NCI-H345 treated with DMSO at 0.1 percent for 48 hours (cell line): ENCODE results near the gene HTRA1.

ENCODE experiments used
- DNase-seq: peaks from one replicate; lab custom pipeline; 2025; ENCODE audit not compliant: unreplicated experiment; lab: John Stamatoyannopoulos, UW

Gene HTRA1

DNA sequence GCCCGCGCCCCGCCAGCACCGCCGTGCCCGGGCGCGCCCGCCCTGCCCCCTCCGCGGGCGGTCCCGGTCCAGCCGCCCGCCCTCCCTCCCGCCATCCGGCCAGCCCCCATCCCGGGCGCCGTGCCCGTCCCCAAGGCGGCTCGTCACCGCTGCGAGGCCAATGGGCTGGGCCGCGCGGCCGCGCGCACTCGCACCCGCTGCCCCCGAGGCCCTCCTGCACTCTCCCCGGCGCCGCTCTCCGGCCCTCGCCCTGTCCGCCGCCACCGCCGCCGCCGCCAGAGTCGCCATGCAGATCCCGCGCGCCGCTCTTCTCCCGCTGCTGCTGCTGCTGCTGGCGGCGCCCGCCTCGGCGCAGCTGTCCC lies at the start of gene HTRA1:
HTRA1 (plus strand) TSS at position 187 of the 362 bp plus-strand sequence; CDS start at position 287, 100 bp downstream.
- DNase-seq: no peak

DNA sequence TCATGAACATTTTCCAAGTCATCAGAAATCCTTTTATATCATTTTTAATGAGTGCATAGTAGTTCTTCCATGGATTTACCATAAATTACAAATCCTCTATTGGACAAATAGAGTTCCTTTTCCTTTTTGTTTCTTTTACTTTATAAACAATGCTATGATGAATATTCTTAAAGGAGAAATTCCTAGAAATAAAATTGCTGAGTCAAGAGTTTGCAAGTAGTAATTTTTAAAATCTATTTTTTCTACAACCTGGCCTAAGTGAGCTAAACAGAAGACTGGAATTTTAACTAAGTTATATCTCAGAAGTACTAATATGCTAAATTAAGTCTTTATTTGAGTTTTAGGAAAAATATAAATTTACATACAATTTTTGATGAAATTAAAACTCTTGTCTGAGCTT lies 48.0 kb upstream of the HTRA1 start:
- no peak for DNase-seq

DNA sequence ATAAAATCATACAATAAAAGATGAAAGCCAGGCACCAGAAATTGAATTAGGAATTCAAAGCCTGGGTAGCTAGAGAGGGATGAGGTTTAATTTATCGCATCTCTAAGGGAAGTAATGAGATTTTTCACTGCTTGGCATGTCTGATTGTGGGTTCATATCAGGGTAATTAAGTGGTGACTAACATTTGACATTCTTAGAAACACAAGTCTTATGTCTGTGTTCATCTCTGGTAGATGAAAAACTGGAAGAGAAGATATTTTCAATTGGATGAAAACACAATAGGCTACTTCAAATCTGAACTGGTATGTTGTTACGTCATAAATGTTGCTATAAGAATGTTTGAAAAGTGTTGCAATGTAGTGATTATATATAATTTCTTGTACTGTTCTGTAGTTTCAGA lies 43.7 kb upstream of the HTRA1 start:
- no peak for DNase-seq

DNA sequence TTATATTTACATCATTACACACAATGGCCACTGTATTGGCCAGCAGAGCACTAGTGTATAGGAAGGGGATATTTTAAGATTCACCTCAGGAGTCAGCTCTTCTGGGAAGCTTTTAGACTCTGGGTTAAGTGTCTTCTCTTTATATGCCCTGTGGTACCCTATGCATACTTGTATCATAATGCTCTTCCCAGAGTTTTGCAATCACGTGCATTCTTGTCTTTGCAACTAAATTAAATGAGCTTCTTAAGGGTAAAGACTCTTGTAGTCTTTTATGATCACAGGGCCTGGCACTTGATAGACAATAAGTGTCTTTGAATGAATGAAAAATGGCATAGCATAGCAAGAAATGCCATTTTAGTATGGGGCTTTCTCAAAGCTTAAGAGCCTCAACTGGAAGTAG lies 42.3 kb upstream of the HTRA1 start:
- DNase-seq: no peak

DNA sequence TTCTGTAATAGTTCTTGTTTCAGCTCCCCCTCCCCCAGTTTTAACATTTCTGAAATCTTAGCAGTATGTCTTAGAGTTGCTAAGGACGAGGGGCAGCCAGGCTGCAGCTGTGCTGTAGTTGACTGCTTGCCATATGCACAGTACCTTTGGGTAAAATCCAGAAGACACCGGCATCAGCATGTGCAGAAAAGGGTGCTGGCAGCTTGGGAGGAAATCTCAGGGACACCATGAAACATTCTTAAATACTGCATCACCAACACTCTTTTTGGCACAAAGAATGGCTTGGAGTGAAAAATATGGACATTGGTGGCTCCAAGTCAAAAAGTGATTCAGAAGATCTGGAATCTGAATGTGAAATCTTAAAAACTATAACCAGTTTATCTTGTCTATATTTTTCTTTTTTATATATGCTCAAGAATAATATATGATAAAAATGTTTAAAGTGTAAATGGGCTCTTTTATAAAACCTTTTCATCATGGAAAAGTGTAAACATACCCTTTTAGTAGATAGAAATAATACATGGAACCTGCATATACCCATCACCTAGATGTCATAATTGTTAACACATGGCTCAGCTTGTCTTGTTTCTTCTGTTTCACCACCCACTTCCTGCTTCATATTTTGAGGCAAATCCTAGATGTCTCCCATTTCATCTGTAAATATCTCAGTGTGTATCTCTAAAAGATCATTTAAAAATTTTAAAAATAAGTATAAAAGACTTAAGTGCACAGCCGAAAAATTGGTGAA lies 41.3 kb upstream of the HTRA1 start:
- DNase-seq: no peak

DNA sequence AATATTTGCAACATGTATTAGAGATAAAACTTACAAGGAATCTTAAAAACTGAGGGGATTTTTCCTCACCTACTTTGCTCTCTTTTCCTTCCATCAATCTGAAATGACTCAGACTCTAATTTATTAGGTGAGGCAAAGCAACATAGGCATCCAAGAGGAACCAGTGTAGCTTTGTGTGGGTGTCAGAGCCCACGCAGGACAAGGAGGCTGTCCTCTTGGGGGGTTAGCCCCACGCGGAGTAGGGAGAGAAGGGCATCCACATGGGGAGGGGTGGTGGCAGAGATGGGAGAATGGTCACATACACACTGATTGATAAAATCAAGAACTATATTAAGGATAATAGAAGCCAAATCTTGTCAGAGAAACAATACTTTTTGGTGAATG lies 40.7 kb upstream of the HTRA1 start:
- no peak for DNase-seq

DNA sequence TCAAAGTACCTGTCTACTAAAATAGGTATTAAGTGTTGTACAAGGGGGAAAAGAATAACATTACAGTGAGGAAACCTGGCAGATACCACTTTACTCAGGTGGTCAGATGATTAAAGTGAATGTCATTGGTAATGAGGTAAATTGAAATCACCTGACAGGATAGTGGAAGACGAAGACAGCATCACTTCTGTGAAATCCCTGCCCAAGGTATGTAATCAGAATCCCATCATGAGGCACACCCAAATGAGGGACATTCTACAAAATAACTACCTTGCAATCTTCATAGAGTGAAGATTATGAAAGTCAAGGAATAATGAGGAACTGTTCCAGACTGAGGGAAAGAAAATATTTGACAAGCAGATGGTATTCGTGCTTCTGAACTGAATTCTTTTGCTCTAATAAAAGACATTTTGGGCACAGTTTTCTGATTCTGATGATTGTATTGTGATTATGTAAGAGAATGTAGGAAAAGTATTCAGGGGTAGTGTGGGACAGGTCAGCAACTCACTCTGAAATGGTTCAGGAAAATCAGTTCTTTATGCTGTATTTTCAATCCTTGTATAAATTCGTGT lies 40.2 kb upstream of the HTRA1 start:
- DNase-seq: no peak

DNA sequence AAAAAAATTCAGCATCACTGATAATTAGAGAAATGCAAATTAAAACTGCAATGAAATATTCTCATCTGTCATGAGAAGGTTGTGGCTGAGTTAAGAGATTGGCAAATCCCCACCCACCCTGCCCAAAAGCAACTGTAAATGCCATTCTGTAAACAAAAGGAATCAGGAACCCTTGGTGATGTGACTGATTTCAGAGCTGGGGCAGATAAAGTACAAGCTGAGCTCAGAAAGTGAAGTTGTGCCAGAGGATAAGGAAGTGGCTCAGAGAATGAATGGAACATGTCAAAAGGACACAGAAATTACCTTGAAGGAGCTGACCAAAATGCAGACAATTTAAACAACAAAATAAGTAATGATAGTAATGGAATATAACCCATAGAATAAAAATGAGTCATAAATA lies 39.6 kb upstream of the HTRA1 start:
- DNase-seq: no peak

DNA sequence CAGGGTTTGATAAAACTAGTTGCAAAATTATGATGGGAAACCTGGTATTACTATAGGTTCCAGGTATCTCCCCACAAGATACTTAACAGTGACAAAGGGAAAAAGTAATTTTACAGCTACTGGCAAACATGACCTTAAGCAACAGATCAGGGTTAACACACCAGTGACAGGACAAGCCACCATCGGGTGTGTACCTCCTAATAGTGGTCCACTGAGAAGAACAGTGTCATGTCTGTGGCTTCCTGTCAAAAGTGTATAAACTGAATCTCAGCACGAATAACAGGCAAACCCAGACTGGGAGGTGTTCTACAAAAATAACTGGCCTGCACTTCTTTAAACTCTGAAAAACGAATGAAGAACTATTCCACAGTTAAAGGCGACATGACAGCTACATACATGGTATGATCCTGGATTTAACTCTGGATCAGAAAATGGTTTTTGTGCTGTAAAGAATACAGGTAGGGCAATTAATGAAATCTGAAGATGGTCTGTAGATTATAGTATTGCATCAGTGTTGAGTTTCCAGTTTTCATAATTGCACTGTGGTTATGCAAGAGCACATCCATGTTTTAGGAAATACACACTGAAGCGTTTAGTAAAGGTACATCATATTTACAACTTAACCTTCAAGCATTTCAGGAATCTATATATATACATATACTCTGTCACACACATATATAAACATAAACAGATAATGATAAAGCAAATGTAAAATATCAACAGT lies 38.9 kb upstream of the HTRA1 start:
- DNase-seq: no peak

DNA sequence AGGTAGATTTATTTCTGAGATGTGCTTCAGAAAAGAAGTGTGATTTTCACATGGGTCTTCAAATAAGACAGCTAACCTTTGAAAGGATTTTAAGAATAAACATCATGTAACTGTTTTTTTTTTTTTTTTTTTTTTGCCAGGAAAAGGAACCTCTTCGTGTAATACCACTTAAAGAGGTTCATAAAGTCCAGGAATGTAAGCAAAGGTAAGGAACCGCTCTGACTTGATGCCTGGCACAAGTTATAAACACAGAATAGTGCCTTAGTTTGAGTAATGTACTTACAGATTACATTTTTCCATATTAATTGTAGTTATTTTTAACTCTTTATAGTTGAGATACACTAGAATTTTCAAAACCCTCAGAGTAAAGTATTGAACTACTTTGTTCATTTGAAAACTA lies 37.3 kb upstream of the HTRA1 start:
- no peak for DNase-seq

DNA sequence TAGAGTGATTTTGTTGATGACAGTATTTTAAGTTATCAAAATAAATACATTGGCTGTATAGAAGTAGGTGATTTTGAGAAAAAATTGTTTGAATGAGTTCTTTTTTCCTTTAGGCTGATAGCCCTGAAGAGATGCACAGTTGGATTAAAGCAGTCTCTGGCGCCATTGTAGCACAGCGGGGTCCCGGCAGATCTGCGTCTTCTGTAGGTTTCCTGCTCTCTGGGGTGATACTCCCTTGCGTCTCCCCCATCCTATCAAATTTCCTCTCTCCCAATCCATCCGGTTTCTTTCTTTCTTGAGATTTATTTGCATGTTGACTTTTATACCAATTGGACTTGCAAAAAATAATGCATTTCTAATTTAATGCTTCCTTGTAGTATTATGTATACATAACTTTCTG lies 34.5 kb upstream of the HTRA1 start:
- no peak for DNase-seq

DNA sequence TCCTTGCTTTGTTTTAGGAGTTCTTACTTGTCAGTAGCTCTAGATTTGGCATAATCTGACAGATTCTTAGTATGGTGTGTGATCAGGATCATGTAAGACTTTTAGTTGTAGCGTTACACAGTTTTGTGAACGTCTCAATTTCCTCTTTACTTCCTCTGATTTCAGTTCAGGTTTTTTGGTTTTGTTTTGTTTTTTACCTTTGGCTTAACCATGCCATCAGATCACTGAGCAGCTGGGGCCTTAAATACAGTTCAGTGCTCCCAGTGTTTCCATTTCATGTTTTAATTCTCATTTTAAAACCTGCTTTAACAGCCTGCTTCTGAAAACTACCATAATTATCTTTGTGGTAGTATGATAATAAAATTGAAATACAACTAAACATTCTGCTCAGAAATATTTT lies 34.1 kb upstream of the HTRA1 start:
- DNase-seq: no peak

DNA sequence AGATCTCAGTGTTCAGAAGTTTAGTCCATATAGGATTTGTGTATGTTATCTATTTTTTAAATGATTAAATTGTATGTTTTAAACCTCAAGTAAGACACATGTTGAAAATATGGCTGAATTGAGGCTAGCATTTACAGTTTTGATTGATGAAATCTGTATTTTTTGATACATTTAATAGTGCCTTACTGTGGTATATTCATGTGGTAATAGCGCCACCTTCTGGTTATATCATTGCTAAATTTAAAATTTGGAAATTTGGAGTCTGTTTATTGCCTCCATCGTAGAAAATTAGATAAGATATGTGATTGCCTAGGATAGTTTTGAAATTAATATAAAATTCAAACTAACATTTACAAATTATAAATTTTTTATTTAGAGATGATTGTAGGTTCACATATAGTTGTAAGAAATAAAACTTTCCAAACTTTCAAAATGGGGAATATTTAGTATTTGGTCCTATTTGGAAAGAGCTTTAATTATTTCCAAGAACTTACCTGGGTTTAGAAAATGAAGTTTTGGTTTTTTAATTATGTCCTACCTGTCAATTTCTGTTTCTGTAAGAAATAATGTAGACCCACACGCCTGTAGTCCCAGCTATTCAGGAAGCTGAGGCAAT lies 26.0 kb upstream of the HTRA1 start:
- peak; percentile 9 for DNase-seq

DNA sequence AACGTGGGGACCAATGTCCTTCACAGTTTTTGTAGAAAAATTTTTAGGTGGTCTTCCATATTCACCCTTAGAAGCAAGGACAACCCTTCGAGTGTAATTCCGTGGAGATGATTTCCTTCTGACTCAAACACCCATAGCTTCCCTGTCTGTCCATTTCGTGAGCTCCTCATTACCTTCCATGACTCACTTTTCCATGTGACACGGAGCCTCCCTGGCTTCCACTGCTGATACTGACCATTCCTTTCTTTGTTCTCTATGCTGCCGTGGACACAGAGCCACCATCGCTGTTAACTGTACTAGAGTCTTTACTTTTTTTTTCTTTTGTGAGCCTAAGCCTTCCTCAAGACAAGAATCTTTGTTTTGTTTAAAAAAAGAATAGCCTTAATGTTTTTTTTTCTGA lies 19.4 kb upstream of the HTRA1 start:
- DNase-seq: no peak

DNA sequence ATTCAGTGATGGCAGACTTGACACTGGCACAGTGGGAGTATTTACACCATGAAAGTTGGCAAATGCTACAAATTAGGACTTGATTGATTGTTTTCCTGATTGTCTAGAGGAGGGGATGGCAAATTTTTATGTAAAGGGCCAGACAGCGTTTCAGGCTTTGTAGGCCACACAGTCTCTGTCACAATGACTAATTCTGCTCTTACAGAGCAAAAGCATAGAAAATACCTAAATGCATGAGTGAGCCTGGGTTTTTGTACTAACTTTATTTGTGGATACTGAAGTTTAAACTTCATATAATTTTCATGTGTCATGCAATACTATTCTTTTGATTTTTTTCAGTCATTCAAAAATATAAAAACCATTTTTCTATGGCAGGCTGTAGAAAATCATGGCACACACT lies 15.9 kb upstream of the HTRA1 start:
- DNase-seq: no peak

DNA sequence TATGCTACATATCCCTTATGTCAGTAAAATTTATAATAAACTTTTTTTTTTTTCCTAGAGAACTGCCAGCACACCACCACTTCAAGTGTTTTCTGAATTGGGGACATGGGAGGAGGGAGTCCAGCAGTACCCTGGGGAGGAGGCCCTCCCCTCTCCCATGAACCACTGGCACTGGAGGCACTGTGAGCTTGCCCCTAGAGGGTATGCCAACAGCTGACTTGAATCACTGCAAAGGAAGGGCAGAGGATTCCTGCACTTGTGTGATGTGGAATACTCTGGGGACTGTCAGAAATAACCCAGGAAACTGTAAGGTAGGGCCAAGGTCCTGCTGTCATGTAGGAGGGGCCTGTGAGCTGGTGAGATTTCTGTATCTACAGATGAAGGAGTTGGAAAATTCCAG lies 15.4 kb upstream of the HTRA1 start:
- no peak for DNase-seq

DNA sequence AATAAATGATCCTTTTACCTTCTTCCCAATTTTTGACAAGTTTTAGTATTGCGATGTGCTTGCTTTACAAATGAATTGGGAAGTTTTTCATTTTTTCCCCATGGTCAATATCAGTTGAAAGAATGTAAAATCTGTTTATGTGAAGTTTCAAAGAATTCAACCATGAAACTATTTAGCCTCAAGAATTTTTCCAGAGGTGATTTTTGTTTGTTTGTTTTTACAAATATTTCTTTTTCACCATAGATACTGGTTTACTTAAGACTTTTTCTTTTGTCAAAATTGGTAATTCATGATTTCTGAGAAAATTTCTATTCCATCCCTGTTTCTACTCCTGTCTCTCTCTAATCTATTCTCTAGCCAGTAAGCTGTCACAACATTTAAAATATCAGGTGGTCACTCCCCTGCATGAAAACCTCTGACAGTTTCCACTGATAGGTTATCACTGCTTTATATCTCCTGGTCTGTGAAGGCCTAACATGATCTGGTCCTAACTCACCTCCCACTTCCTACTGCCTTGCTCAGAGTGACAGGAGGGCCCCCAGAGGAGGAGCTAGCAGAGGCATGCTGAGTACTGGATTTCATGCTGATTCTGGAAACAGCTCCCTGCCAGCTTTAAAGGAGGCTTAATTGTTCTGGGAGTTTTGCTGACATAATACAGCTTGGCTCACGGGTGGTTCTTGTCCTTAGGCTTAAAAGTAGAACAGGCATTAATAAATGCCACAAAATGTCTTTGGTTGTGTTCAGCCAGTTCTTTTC lies 14.5 kb upstream of the HTRA1 start:
- peak; percentile 10 for DNase-seq

DNA sequence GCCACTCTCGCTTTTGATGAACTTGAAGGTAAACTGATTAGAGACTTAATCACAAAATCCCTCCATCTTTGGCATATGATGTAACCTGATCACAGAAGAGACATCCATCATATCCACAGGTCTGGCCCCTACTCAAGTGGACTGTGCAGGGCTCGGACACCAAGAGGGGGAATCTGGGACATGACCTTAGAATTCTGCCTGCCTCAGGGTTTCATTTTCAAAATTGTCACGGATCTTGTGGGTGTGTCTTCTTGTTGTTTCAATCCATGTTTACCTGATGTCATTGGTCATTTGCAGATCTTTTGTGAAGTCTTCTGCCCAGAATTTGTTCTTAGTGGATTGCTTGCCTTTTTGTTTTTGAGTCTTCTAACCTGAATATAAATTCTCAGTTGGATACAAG lies 12.8 kb upstream of the HTRA1 start:
- no peak for DNase-seq

DNA sequence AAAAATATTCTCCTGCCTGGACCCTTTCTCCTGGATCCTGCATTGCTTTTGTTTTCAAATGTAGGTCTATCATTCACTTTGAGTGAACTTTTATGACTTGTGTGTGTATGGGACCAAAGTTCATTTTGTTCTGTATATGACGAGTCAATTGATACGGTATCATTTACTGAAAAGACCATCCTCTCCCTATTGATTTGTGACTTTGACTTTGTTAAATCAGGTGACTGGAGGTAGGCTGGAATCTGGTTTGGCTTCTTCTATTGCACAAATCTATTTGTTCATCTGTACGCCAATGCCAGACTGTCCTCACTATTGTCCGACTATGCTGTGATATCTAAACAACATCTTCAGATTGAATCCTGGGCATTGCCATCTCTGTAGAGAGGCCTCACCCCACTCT lies 12.2 kb upstream of the HTRA1 start:
- DNase-seq: no peak

DNA sequence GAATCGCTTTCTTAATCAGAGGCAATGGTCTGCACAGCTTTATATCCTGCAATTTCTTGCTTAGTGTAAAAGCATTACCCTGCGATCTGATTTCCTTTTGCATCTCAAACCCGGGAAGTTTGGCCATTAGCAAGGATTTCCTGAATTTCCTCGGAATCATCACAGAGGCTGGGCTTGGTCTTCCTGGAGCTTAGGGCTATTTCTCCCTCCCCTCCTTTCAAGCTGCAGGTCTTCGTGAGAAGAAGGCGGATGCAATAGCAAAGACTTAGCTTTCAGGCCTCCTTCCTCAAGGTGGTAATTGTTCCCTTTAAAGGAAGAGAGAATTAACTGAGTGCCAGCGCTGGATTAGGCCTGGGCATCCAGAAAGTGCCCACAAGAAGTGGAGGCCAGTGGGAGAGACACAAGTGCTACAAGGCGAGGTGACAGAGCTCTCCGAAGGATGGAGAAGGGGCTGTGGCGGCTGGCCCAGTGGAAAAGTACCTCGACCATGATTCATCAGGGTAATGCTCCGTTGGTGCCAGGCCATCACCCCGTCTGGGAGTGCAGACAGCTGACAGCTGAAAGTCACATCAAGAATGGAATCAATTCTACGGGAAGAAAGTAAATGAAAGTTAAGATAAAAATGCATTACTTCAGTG lies 10.9 kb upstream of the HTRA1 start:
- DNase-seq: no peak

DNA sequence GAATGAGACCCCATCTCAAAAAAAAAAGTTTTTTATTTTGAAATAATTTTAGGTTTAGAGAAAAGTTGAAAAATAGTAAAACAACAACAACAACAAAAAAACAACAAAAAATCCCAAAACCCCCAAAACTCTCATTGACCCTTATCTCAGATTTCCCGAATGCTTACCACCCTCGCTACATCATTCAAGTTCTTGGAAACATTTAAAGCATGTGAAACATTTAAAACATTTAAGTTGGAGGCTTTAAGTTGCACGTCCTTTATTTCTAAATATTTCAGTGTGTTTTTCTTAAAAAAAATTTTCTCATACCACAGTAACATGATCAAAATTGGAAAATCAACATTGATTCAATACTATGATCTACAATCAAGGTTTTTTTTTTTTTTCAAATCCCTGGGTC lies 7.3 kb upstream of the HTRA1 start:
- DNase-seq: no peak
